ENCODE data around the gene SPCS1. TPM values are rescaled to one million over a fixed set of nuclear protein-coding genes. Genes with fewer than 3 reads are reported as not detected.

The SPCS1 gene
- total RNA-seq, 1 experiment from 2014 or later, result 151 TPM

DNA sequence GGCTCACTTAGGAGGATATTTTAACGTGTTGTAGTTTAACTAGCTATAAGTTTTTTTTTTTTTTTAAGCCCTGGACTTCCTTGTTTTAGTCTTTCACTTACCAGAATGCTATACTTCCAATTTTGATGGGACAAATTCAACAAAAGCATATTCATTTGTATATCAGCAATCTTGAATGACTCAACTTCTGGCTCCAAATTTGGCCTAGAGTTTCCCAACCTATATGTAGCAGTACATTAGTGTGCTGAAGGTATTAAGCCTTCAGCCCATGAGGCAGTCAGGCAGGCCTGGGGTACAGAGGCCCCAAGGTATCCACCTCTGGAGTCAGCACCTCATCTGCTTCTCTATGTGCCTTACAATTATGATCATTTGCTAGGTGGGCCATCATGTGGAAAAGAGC lies 26.1 kb upstream of the SPCS1 start:
- Mint-ChIP-seq H3K9me3 (ENCODE audit: low read depth, unreplicated experiment) (no peaks in the 10 kb centered on the region), H3K4me1 (ENCODE audit: low read depth, unreplicated experiment) (peaks cover 31% of the 10 kb centered on the region), H3K27ac (ENCODE audit: unreplicated experiment) (peak overlapping the region; percentile 66), H3K27me3 (ENCODE audit: unreplicated experiment) (no peaks in the 10 kb centered on the region), H3K4me3 (ENCODE audit: low read depth, unreplicated experiment) (no peak overlapping the region), H3K36me3 (ENCODE audit: insufficient read depth, unreplicated experiment) (peaks cover 45% of the 10 kb centered on the region)
- intact Hi-C loops (cut with micrococcal nuclease; ENCODE audit: unreplicated experiment), result loop anchor here (5.0 to 10.0 kb wide), 2 partner anchors 145 to 253 kb away; partner anchors contain the start of genes NT5DC2 and UQCC5
- TF ChIP-seq, protein P1, sequence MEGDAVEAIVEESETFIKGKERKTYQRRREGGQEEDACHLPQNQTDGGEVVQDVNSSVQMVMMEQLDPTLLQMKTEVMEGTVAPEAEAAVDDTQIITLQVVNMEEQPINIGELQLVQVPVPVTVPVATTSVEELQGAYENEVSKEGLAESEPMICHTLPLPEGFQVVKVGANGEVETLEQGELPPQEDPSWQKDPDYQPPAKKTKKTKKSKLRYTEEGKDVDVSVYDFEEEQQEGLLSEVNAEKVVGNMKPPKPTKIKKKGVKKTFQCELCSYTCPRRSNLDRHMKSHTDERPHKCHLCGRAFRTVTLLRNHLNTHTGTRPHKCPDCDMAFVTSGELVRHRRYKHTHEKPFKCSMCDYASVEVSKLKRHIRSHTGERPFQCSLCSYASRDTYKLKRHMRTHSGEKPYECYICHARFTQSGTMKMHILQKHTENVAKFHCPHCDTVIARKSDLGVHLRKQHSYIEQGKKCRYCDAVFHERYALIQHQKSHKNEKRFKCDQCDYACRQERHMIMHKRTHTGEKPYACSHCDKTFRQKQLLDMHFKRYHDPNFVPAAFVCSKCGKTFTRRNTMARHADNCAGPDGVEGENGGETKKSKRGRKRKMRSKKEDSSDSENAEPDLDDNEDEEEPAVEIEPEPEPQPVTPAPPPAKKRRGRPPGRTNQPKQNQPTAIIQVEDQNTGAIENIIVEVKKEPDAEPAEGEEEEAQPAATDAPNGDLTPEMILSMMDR (IDR thresholded peaks at IDR 0.05; ENCODE audit: unreplicated experiment), result no peak
- CTCF ChIA-PET, result interaction anchor here (0.6 to 1.3 kb wide), 3 partner anchors 9 to 127 kb away, joined by 3 to 5 read pairs (median 3); no protein-coding TSS in a partner anchor
- no TSS peak for BruUV-seq (replicated peaks)
- no peak for DNase-seq

DNA sequence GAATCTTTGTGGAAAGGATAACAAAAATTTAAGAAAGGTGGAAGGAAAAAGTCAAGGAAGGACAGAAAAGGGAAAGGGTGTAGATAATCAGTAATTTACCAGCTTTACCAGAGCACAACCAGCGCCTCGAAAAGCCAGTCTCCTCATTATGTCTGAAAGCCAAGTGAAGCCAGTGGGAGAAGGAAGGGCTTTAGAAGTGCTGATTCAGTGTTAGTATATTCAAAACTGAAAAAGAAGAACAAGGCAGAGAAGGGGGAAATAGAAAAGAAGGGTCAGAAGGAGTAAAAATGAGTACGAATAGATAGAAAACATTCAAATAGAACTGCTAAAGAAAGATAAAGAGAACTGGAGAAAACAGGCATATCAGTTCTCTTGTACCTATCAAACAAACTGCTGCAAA lies 24.3 kb upstream of the SPCS1 start:
- Mint-ChIP-seq H3K36me3 (ENCODE audit: insufficient read depth, unreplicated experiment) (peaks cover 59% of the 10 kb centered on the region), H3K27ac (ENCODE audit: unreplicated experiment) (peak overlapping the region; percentile 19), H3K4me3 (ENCODE audit: low read depth, unreplicated experiment) (no peak overlapping the region), H3K27me3 (ENCODE audit: unreplicated experiment) (no peaks in the 10 kb centered on the region), H3K9me3 (ENCODE audit: low read depth, unreplicated experiment) (no peaks in the 10 kb centered on the region), H3K4me1 (ENCODE audit: low read depth, unreplicated experiment) (peaks cover 31% of the 10 kb centered on the region)
- BruUV-seq (replicated peaks), result no TSS peak
- CTCF ChIA-PET, result no interaction called here
- intact Hi-C loops (cut with micrococcal nuclease; ENCODE audit: unreplicated experiment), result loop anchor here (5.0 to 10.0 kb wide), 2 partner anchors 147 to 254 kb away; partner anchors contain the start of genes NT5DC2 and UQCC5
- no peak for DNase-seq
- TF ChIP-seq, protein P1 (IDR thresholded peaks at IDR 0.05; ENCODE audit: unreplicated experiment), result no peak

DNA sequence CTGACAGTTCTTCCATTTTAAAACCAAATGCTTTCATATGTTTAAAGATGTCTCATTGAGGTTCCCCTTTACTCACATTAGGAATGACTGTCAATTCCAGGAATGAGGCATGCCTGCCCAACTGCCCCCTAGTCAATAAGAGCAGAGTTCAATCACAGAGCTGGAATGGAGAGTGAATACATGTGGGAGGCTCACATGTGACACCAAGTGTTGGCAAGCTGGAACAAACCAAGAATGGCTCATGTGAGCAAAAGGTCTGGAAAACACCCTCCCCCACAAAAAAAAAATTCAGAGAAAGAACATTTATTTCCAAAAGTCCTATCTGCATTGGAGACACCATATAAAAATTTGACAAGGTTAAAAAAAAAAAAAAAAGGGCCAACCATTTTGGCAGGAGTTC lies 23.9 kb upstream of the SPCS1 start:
- intact Hi-C loops (cut with micrococcal nuclease; ENCODE audit: unreplicated experiment), result loop anchor here (5.0 to 10.0 kb wide), 2 partner anchors 147 to 255 kb away; partner anchors contain the start of genes NT5DC2 and UQCC5
- H3K4me1 Mint-ChIP-seq (ENCODE audit: low read depth, unreplicated experiment), result peaks cover 31% of the 10 kb centered on the region
- CTCF ChIA-PET, result interaction anchor here (0.6 kb wide), 1 partner anchor 113 kb away, joined by 5 read pairs; no protein-coding TSS in a partner anchor
- H3K27me3 Mint-ChIP-seq (ENCODE audit: unreplicated experiment), result no peaks in the 10 kb centered on the region
- BruUV-seq (replicated peaks), result no TSS peak
- H3K36me3 Mint-ChIP-seq (ENCODE audit: insufficient read depth, unreplicated experiment), result peaks cover 59% of the 10 kb centered on the region
- H3K9me3 Mint-ChIP-seq (ENCODE audit: low read depth, unreplicated experiment), result no peaks in the 10 kb centered on the region
- peak overlapping the region; percentile 19 for H3K27ac Mint-ChIP-seq (ENCODE audit: unreplicated experiment)
- TF ChIP-seq, protein P1 (IDR thresholded peaks at IDR 0.05; ENCODE audit: unreplicated experiment), result no peak
- DNase-seq, result peak; percentile 34
- H3K4me3 Mint-ChIP-seq (ENCODE audit: low read depth, unreplicated experiment), result no peak overlapping the region

DNA sequence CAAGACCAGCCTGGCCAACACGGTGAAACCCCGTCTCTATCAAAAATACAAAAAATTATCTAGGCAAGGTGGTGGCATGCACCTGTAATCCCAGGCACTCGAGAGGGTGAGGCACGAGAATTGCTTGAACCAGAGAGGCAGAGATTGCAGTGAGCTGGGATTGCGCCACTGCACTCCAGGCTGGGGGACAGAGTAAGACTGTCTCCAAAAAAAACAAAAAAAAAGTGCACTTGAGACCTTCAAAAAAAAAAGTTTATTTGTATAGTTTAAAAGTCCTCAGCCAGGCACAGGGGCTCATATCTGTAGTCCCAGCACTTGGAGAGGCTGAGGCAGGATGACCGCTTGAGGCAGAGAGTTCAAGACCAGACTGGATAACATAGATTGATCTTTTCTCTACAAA lies 22.3 kb upstream of the SPCS1 start:
- Mint-ChIP-seq H3K27me3 (ENCODE audit: unreplicated experiment) (no peaks in the 10 kb centered on the region), H3K4me1 (ENCODE audit: low read depth, unreplicated experiment) (peaks cover 32% of the 10 kb centered on the region), H3K36me3 (ENCODE audit: insufficient read depth, unreplicated experiment) (peaks cover 68% of the 10 kb centered on the region), H3K27ac (ENCODE audit: unreplicated experiment) (no peak overlapping the region), H3K9me3 (ENCODE audit: low read depth, unreplicated experiment) (no peaks in the 10 kb centered on the region), H3K4me3 (ENCODE audit: low read depth, unreplicated experiment) (no peak overlapping the region)
- BruUV-seq (replicated peaks), result no TSS peak
- TF ChIP-seq, protein P1 (IDR thresholded peaks at IDR 0.05; ENCODE audit: unreplicated experiment), result no peak
- CTCF ChIA-PET, result no interaction called here
- no peak for DNase-seq
- intact Hi-C loops (cut with micrococcal nuclease; ENCODE audit: unreplicated experiment), result loop anchor here (5.0 to 10.0 kb wide), 2 partner anchors 149 to 256 kb away; partner anchors contain the start of genes NT5DC2 and UQCC5
